HG03039 (cell line): ENCODE measurements around the gene RASGRP1.

Source experiments
- ATAC-seq: cut with Tn5 transposase; IDR thresholded peaks from one replicate; pipeline ENCODE4 v1.9.1; 2021; ENCODE audit warnings: mild to moderate bottlenecking, moderate library complexity; ENCODE audit not compliant: unreplicated experiment

Gene RASGRP1

GRCh38 chr15:38508647-38509046 lies 56.0 kb downstream of the RASGRP1 start:
- peak; percentile 47 for ATAC-seq

- ATAC-seq = no peak
Measured at GRCh38 chr15:38507570-38507969, 57.0 kb downstream of the RASGRP1 start.

GRCh38 chr15:38506997-38507396 lies 57.6 kb downstream of the RASGRP1 start:
- ATAC-seq = no peak

- ATAC-seq = no peak
Measured at GRCh38 chr15:38504680-38505467, 59.7 kb downstream of the RASGRP1 start.

GRCh38 chr15:38503496-38503895 lies 61.1 kb downstream of the RASGRP1 start:
- no peak for ATAC-seq

GRCh38 chr15:38499651-38500050 lies 65.0 kb downstream of the RASGRP1 start:
- no peak for ATAC-seq

- no peak for ATAC-seq
Measured at GRCh38 chr15:38496151-38496550, 68.5 kb downstream of the RASGRP1 start.

- no peak for ATAC-seq
Measured at GRCh38 chr15:38490242-38490922, 74.2 kb downstream of the RASGRP1 start.

GRCh38 chr15:38487378-38487777 lies 77.2 kb downstream of the RASGRP1 start:
- ATAC-seq = no peak

- ATAC-seq = no peak
Measured at GRCh38 chr15:38486936-38487335, 77.7 kb downstream of the RASGRP1 start.

- no peak for ATAC-seq
Measured at GRCh38 chr15:38482572-38482971, 82.0 kb downstream of the RASGRP1 start.

- no peak for ATAC-seq
Measured at GRCh38 chr15:38481761-38482160, 82.9 kb downstream of the RASGRP1 start.

- no peak for ATAC-seq
Measured at GRCh38 chr15:38481113-38481512, 83.5 kb downstream of the RASGRP1 start.

GRCh38 chr15:38479756-38480155 lies 84.9 kb downstream of the RASGRP1 start:
- ATAC-seq = no peak

GRCh38 chr15:38479266-38479665 lies 85.3 kb downstream of the RASGRP1 start:
- ATAC-seq = no peak

- no peak for ATAC-seq
Measured at GRCh38 chr15:38477637-38478036, 87.0 kb downstream of the RASGRP1 start.

GRCh38 chr15:38476120-38476519 lies 88.5 kb downstream of the RASGRP1 start:
- no peak for ATAC-seq

- no peak for ATAC-seq
Measured at GRCh38 chr15:38475361-38475760, 89.3 kb downstream of the RASGRP1 start.

GRCh38 chr15:38474155-38474757 lies 90.4 kb downstream of the RASGRP1 start:
- ATAC-seq = peak; percentile 95

GRCh38 chr15:38471974-38472373 lies 92.6 kb downstream of the RASGRP1 start:
- no peak for ATAC-seq

GRCh38 chr15:38470816-38471215 lies 93.8 kb downstream of the RASGRP1 start:
- no peak for ATAC-seq

- no peak for ATAC-seq
Measured at GRCh38 chr15:38464675-38465074, 99.9 kb downstream of the RASGRP1 start.
